Measurements from ENCODE around the gene SLC8B1.

GRCh38 chr12:113285679-113286610, 49.0 kb downstream of the SLC8B1 start:
- no peak for TF ChIP-seq POLR2A (IDR thresholded peaks at IDR 0.05; ENCODE audit: low read depth, low read length)
- TF ChIP-seq, protein P1, sequence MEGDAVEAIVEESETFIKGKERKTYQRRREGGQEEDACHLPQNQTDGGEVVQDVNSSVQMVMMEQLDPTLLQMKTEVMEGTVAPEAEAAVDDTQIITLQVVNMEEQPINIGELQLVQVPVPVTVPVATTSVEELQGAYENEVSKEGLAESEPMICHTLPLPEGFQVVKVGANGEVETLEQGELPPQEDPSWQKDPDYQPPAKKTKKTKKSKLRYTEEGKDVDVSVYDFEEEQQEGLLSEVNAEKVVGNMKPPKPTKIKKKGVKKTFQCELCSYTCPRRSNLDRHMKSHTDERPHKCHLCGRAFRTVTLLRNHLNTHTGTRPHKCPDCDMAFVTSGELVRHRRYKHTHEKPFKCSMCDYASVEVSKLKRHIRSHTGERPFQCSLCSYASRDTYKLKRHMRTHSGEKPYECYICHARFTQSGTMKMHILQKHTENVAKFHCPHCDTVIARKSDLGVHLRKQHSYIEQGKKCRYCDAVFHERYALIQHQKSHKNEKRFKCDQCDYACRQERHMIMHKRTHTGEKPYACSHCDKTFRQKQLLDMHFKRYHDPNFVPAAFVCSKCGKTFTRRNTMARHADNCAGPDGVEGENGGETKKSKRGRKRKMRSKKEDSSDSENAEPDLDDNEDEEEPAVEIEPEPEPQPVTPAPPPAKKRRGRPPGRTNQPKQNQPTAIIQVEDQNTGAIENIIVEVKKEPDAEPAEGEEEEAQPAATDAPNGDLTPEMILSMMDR (IDR thresholded peaks at IDR 0.05; ENCODE audit: extremely low read depth in 1 of 2, insufficient read depth in 1 of 2, low read depth in 1 of 2, low read length in 2 of 2): no peak
- no peak for TF ChIP-seq POLR2AphosphoS5 (IDR thresholded peaks at IDR 0.05; ENCODE audit: insufficient read depth, low read depth, low read length)
- TF ChIP-seq EZH2 (IDR thresholded peaks at IDR 0.05; ENCODE audit: borderline replicate concordance, low read depth, low read length, severe bottlenecking): no peak
- no peak for TF ChIP-seq MYC (IDR thresholded peaks at IDR 0.05; ENCODE audit: low read depth, low read length)
